H9 (cell line): ENCODE data around the gene EPB41L1. TPM values are rescaled to one million over a fixed set of nuclear protein-coding genes. Genes with fewer than 3 reads are reported as not detected.

Experiments used
- DNase-seq: peaks from one replicate; pipeline ENCODE4 v3.0.0-alpha.2; 2017
- H2AFZ ChIP-seq: one replicate; pipeline ENCODE4 v1.6.1; 2013; ENCODE audit warnings: mild to moderate bottlenecking, low read length, control low read depth, moderate library complexity
- H2AK5ac ChIP-seq: 2 replicates; pipeline ENCODE4 v1.6.1; 2013; ENCODE audit warnings: low read length, control low read depth, mixed read lengths; ENCODE audit not compliant: insufficient read length
- H2BK120ac ChIP-seq: one replicate; pipeline ENCODE4 v1.6.1; 2013; ENCODE audit warnings: low read depth, mild to moderate bottlenecking, low read length, control low read depth, inconsistent platforms; ENCODE audit not compliant: poor library complexity, severe bottlenecking
- H2BK12ac ChIP-seq: 2 replicates; pipeline ENCODE4 v1.6.1; 2013; ENCODE audit warnings: low read length, control low read depth, mixed read lengths, low read depth; ENCODE audit not compliant: insufficient read length
- H2BK15ac ChIP-seq: 2 replicates; pipeline ENCODE4 v1.6.1; 2013; ENCODE audit warnings: low read depth, low read length, control low read depth
- H2BK20ac ChIP-seq: one replicate; pipeline ENCODE4 v1.6.1; 2013; ENCODE audit warnings: low read depth, mild to moderate bottlenecking, low read length, control low read depth, inconsistent platforms; ENCODE audit not compliant: poor library complexity, severe bottlenecking
- H2BK5ac ChIP-seq: 2 replicates; pipeline ENCODE4 v1.6.1; 2013; ENCODE audit warnings: low read length, control low read depth, mixed read lengths; ENCODE audit not compliant: insufficient read length
- H3K14ac ChIP-seq: 2 replicates; pipeline ENCODE4 v1.6.1; 2013; ENCODE audit warnings: low read length, control low read depth; ENCODE audit not compliant: insufficient read depth
- H3K18ac ChIP-seq: 2 replicates; pipeline ENCODE4 v1.6.1; 2013; ENCODE audit warnings: low read depth, mild to moderate bottlenecking, mixed read lengths, low read length, control low read depth; ENCODE audit not compliant: insufficient read length
- H3K23ac ChIP-seq: 2 replicates; pipeline ENCODE4 v1.6.1; 2013; ENCODE audit warnings: low read length, control low read depth, mixed read lengths, low read depth; ENCODE audit not compliant: insufficient read length
- H3K23me2 ChIP-seq: 2 replicates; pipeline ENCODE4 v1.6.1; 2013; ENCODE audit warnings: low read depth, mild to moderate bottlenecking, mixed read lengths, low read length, control low read depth; ENCODE audit not compliant: insufficient read length, poor library complexity, severe bottlenecking
- H3K27ac ChIP-seq: 2 replicates; pipeline ENCODE4 v1.5.1; 2013; ENCODE audit warnings: low read length, control low read depth, mixed read lengths, low read depth; ENCODE audit not compliant: insufficient read length
- H3K27me3 ChIP-seq: 2 replicates; pipeline ENCODE4 v1.6.1; 2013; ENCODE audit warnings: low read length, control low read depth, inconsistent platforms; ENCODE audit not compliant: insufficient read depth
- H3K4ac ChIP-seq: 2 replicates; pipeline ENCODE4 v1.6.1; 2013; ENCODE audit warnings: low read depth, mild to moderate bottlenecking, control low read depth, inconsistent platforms, low read length, moderate library complexity
- H3K4me1 ChIP-seq: 2 replicates; pipeline ENCODE4 v1.6.1; 2013; ENCODE audit warnings: low read length, control low read depth, inconsistent platforms; ENCODE audit not compliant: insufficient read depth
- H3K4me2 ChIP-seq: 2 replicates; pipeline ENCODE4 v1.6.1; 2013; ENCODE audit warnings: low read length, control low read depth, mixed read lengths; ENCODE audit not compliant: insufficient read length, insufficient read depth
- H3K56ac ChIP-seq: 2 replicates; pipeline ENCODE4 v1.6.1; 2013; ENCODE audit warnings: low read depth, mild to moderate bottlenecking, mixed read lengths, low read length, control low read depth; ENCODE audit not compliant: insufficient read length
- H3K79me1 ChIP-seq: 2 replicates; pipeline ENCODE4 v1.6.1; 2013; ENCODE audit warnings: low read depth, mild to moderate bottlenecking, moderate library complexity, low read length, control low read depth, inconsistent platforms; ENCODE audit not compliant: insufficient read depth, poor library complexity, severe bottlenecking
- H3K79me2 ChIP-seq: 2 replicates; pipeline ENCODE4 v1.6.1; 2013; ENCODE audit warnings: low read length, control low read depth, inconsistent platforms; ENCODE audit not compliant: insufficient read depth
- H3K9ac ChIP-seq: 2 replicates; pipeline ENCODE4 v1.6.1; 2013; ENCODE audit warnings: low read length, control low read depth, mixed read lengths; ENCODE audit not compliant: insufficient read length; ENCODE audit errors: extremely low read depth
- H3K9me3 ChIP-seq: one replicate; pipeline ENCODE4 v1.6.1; 2013; ENCODE audit warnings: low read depth, low read length, inconsistent platforms; ENCODE audit not compliant: control insufficient read depth
- H3T11ph ChIP-seq: one replicate; pipeline ENCODE4 v1.6.1; 2013; ENCODE audit warnings: mild to moderate bottlenecking, low read length, control low read depth, inconsistent platforms
- H4K20me1 ChIP-seq: one replicate; pipeline ENCODE4 v1.6.1; 2013; ENCODE audit not compliant: control insufficient read depth, insufficient read length, insufficient read depth
- H4K5ac ChIP-seq: 2 replicates; pipeline ENCODE4 v1.6.1; 2013; ENCODE audit warnings: low read depth, mild to moderate bottlenecking, mixed read lengths, low read length, control low read depth; ENCODE audit not compliant: insufficient read length
- H4K8ac ChIP-seq: replicated peaks from 2 replicates; pipeline ENCODE4 v1.6.1; 2013; ENCODE audit warnings: low read length, control low read depth, mixed read lengths, low read depth; ENCODE audit not compliant: insufficient read length
- H4K91ac ChIP-seq: 2 replicates; pipeline ENCODE4 v1.6.1; 2013; ENCODE audit warnings: low read depth, mild to moderate bottlenecking, moderate library complexity, mixed read lengths, low read length, control low read depth; ENCODE audit not compliant: insufficient read length
- H3K27ac Mint-ChIP-seq, 3 experiments: 2 replicates in 2 of 3; 3 replicates in 1 of 3; pipeline ENCODE4 v1.8.0; 2020 to 2021; ENCODE audit warnings: mixed read lengths in 3 of 3, mild to moderate bottlenecking in 1 of 3, moderate library complexity in 1 of 3
- H3K27me3 Mint-ChIP-seq: 2 replicates; pipeline ENCODE4 v1.8.0; 2021; ENCODE audit warnings: low read depth, mild to moderate bottlenecking, moderate library complexity, mixed read lengths
- H3K36me3 Mint-ChIP-seq, 3 experiments: 2 replicates in 2 of 3; 3 replicates in 1 of 3; pipeline ENCODE4 v1.8.0; 2020 to 2021; ENCODE audit warnings: low read depth in 3 of 3, mixed read lengths in 3 of 3; ENCODE audit not compliant: insufficient read depth in 1 of 3
- H3K4me1 Mint-ChIP-seq, 2 experiments: 2 replicates each; pipeline ENCODE4 v1.8.0; 2020; ENCODE audit warnings: mixed read lengths in 2 of 2
- H3K4me3 Mint-ChIP-seq, 2 experiments: 2 replicates in 1 of 2; 3 replicates in 1 of 2; pipeline ENCODE4 v1.8.0; 2020 to 2021; ENCODE audit warnings: mild to moderate bottlenecking in 2 of 2, mixed read lengths in 2 of 2, moderate library complexity in 1 of 2
- H3K9me3 Mint-ChIP-seq, 2 experiments: 2 replicates in 1 of 2; 3 replicates in 1 of 2; pipeline ENCODE4 v1.8.0; 2020; ENCODE audit warnings: mild to moderate bottlenecking in 2 of 2, mixed read lengths in 2 of 2, moderate library complexity in 1 of 2
- WGBS: extraction: QIAGEN DNeasy Blood & Tissue Kit; methylation state at CpG from one replicate; pipeline ENCODE4 v1.1.7; 2013; ENCODE audit warnings: missing lambda C conversion rate, low lambda C conversion rate, mixed read lengths; ENCODE audit not compliant: insufficient read length; ENCODE audit errors: extremely low coverage; 5-methylcytosine and 5-hydroxymethylcytosine counted together
- total RNA-seq: library from RNA; stranded (reverse); gene quantifications from 2 replicates; pipeline ENCODE4 v1.2.1, GENCODE V29; 2021
- TF ChIP-seq, protein P1 (sequence below): fragments of 200-600 bp; sonication (generic); conservative IDR thresholded peaks from 3 replicates; pipeline ENCODE4 v1.8.0; 2021; ENCODE audit warnings: antibody characterized with exemption, mild to moderate bottlenecking

The EPB41L1 gene
- total RNA-seq, 1 experiment from 2014 or later, result 31.1 TPM

DNA sequence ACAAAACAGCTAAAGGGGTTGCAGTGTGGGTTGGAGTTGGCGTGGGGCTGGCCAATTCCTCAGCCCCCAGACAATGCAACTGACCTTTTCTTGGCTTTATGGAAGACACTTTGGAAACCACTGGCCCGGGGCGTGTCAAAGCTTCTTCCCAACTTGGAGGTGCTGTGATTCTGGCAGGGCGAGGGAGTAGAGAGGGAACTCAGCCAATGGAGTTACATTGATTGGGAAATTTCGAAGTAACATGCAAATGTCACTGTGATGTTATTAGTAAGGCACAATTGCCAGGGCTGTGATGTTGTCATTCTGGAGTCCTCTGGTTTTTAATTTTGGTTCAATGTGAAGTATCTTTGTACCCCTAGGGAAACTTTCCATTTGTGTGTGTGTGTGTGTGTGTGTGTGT, 41.5 kb upstream of the EPB41L1 start:
- peaks cover 32 to 35% of the 10 kb centered on the region in 2 experiments for H3K4me1 Mint-ChIP-seq
- no peaks in the 10 kb centered on the region for H3K9me3 Mint-ChIP-seq
- Histone ChIP-seq H2AFZ (no peak overlapping the region), H3K14ac (no peak overlapping the region), H3K23ac (no peak overlapping the region), H3K27me3 (no peaks in the 10 kb centered on the region), H3K9me3 (no peaks in the 10 kb centered on the region), H3K79me1 (no peaks in the 10 kb centered on the region), H3K9ac (no peak overlapping the region), H2BK15ac (no peak overlapping the region), H3K56ac (no peak overlapping the region), H2BK5ac (no peak overlapping the region), H2BK12ac (no peak overlapping the region), H2BK20ac (no peak overlapping the region), H4K8ac (no peak overlapping the region), H3K4ac (no peak overlapping the region), H2AK5ac (no peak overlapping the region), H4K5ac (no peak overlapping the region), H4K20me1 (no peaks in the 10 kb centered on the region), H4K91ac (no peak overlapping the region), H3K79me2 (no peaks in the 10 kb centered on the region), H3K4me2 (no peak overlapping the region), H3K27ac (no peak overlapping the region), H3T11ph (no peak overlapping the region), H3K4me1 (peaks cover 2% of the 10 kb centered on the region; the same call in 1 of the 2 replicates), H2BK120ac (no peak overlapping the region), H3K18ac (no peak overlapping the region), H3K23me2 (no peaks in the 10 kb centered on the region)
- H3K4me3 Mint-ChIP-seq, result no peak overlapping the region
- H3K27ac Mint-ChIP-seq, result no peak overlapping the region
- TF ChIP-seq, protein P1, sequence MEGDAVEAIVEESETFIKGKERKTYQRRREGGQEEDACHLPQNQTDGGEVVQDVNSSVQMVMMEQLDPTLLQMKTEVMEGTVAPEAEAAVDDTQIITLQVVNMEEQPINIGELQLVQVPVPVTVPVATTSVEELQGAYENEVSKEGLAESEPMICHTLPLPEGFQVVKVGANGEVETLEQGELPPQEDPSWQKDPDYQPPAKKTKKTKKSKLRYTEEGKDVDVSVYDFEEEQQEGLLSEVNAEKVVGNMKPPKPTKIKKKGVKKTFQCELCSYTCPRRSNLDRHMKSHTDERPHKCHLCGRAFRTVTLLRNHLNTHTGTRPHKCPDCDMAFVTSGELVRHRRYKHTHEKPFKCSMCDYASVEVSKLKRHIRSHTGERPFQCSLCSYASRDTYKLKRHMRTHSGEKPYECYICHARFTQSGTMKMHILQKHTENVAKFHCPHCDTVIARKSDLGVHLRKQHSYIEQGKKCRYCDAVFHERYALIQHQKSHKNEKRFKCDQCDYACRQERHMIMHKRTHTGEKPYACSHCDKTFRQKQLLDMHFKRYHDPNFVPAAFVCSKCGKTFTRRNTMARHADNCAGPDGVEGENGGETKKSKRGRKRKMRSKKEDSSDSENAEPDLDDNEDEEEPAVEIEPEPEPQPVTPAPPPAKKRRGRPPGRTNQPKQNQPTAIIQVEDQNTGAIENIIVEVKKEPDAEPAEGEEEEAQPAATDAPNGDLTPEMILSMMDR, result no peak
- no peak for DNase-seq
- WGBS, result no CpG with 5 or more reads among the region's 5 CpGs
- H3K36me3 Mint-ChIP-seq, result no peaks in the 10 kb centered on the region
- peaks cover 51% of the 10 kb centered on the region for H3K27me3 Mint-ChIP-seq
